Smooth muscle cell (in vitro differentiated cells): ENCODE results near the gene MEP1A. TPM values are rescaled to one million over a fixed set of nuclear protein-coding genes. Genes with fewer than 3 reads are reported as not detected.
"Not testable (repeated sequence)": the region's sequence is repeated elsewhere in the genome, so short reads cannot be mapped to it uniquely, and the experiment has no call there.

Source experiments
- DNase-seq: peaks from one replicate; lab custom pipeline; 2025; ENCODE audit not compliant: unreplicated experiment; lab: John Stamatoyannopoulos, UW
- H2AFZ ChIP-seq: fragments of 200-600 bp; sonication (generic); 2 replicates; pipeline ENCODE4 v1.6.0; 2016; ENCODE audit warnings: antibody characterized with exemption, low read depth, mild to moderate bottlenecking
- H3F3A ChIP-seq: fragments of 200-600 bp; sonication (generic); 2 replicates; pipeline ENCODE4 v1.6.0; 2017; ENCODE audit warnings: antibody characterized with exemption, low read depth
- H3K27ac ChIP-seq: fragments of 200-600 bp; sonication (generic); 2 replicates; pipeline ENCODE4 v1.5.1; 2016; ENCODE audit warnings: low read depth, mild to moderate bottlenecking
- H3K27me3 ChIP-seq: fragments of 200-600 bp; sonication (generic); 2 replicates; pipeline ENCODE4 v1.6.1; 2016; ENCODE audit warnings: low read depth, mild to moderate bottlenecking
- H3K36me3 ChIP-seq: fragments of 200-600 bp; sonication (generic); 2 replicates; pipeline ENCODE4 v1.5.1; 2016; ENCODE audit warnings: low read depth
- H3K4me1 ChIP-seq: fragments of 200-600 bp; sonication (generic); 2 replicates; pipeline ENCODE4 v1.5.1; 2016; ENCODE audit warnings: low read depth
- H3K4me2 ChIP-seq: fragments of 200-600 bp; sonication (generic); 2 replicates; pipeline ENCODE4 v1.6.0; 2016; ENCODE audit warnings: mild to moderate bottlenecking
- H3K4me3 ChIP-seq: fragments of 200-600 bp; sonication (generic); 2 replicates; pipeline ENCODE4 v1.5.1; 2016; ENCODE audit warnings: mild to moderate bottlenecking
- H3K79me2 ChIP-seq: fragments of 200-600 bp; sonication (generic); 2 replicates; pipeline ENCODE4 v1.6.0; 2016; ENCODE audit warnings: low read depth, mild to moderate bottlenecking
- H3K9ac ChIP-seq: fragments of 200-600 bp; sonication (generic); 2 replicates; pipeline ENCODE4 v1.6.0; 2016; ENCODE audit warnings: low read depth
- H3K9me3 ChIP-seq: fragments of 200-600 bp; sonication (generic); replicated peaks from 2 replicates; pipeline ENCODE4 v1.5.1; 2016; ENCODE audit warnings: low read depth
- H4K20me1 ChIP-seq: fragments of 200-600 bp; sonication (generic); 2 replicates; pipeline ENCODE4 v1.6.0; 2016; ENCODE audit warnings: low read depth
- CTCF ChIP-seq: fragments of 200-600 bp; sonication (generic); IDR thresholded peaks from 2 replicates; pipeline ENCODE4 v1.5.1; 2017; ENCODE audit warnings: borderline replicate concordance, mild to moderate bottlenecking, antibody characterized with exemption; ENCODE audit not compliant: insufficient read depth, poor library complexity, severe bottlenecking
- WGBS: methylation state at CpG from one replicate; pipeline ENCODE4 v1.1.7; 2016; ENCODE audit warnings: low lambda C conversion rate; 5-methylcytosine and 5-hydroxymethylcytosine counted together
- polyA plus RNA-seq: library from polyadenylated mRNA; unstranded; fragments of >200 nt; fragmentation: Nextera tagmentation; extraction: Ambion mirVana; gene quantifications from 2 replicates; pipeline ENCODE4 v1.2.1, GENCODE V29; 2016
- total RNA-seq: library from RNA; depleted of rRNA; stranded (reverse); fragments of >200 nt; gene quantifications from 2 replicates; pipeline ENCODE4 v1.2.3, GENCODE V29; 2014

MEP1A gene
- total and polyA plus RNA-seq, 2 experiments from 2014 or later, result not detected

DNA sequence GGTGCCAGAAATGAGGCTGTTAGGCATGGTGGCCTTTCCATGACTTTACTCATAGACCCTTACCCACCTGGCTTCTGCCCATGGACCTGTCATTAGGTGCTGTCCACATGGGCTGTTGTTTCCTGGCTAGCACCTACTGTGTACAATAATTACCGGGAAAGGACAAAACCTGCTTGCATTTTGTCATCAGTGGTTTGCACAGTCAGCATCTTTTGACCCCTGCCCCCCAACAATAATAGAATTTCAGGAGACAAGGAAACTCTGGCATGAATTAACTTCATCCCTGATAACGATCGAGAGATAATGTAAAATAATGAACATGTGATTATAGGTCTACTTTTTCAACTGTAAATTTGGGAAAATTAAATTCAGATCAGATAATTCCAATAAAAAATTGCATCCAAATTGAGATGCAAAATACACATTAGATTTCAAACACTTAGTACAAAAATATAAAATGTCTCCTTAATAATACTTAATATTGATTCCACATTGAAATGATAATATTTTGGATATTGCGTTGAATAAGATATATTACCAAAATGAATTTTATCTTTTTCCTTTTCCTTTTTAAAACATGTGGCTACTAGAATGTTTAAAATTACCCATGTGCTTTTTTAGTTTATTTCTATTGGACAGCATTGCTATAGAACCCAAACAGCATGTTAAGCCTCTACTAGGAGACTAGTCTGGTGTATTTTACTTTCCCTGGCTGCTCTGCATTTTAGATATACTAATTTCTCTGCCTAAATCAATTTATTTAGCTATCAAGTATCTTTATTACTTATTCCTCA lies 34.0 kb upstream of the MEP1A start:
- no peak overlapping the region for H2AFZ ChIP-seq
- H3K4me1 ChIP-seq, result no peaks in the 10 kb centered on the region
- TF ChIP-seq CTCF, result no peak
- no peak overlapping the region for H3K27ac ChIP-seq
- DNase-seq, result no peak
- H3K4me2 ChIP-seq, result no peak overlapping the region
- H3K79me2 ChIP-seq, result no peaks in the 10 kb centered on the region
- WGBS, result 94% methylated on average over 4 of the region's 4 CpGs
- no peak overlapping the region for H3K4me3 ChIP-seq
- no peak overlapping the region for H3K9ac ChIP-seq
- no peaks in the 10 kb centered on the region for H3K9me3 ChIP-seq
- H3F3A ChIP-seq, result no peaks in the 10 kb centered on the region
- no peaks in the 10 kb centered on the region for H3K36me3 ChIP-seq
- H3K27me3 ChIP-seq, result peaks cover 10% of the 10 kb centered on the region
- H4K20me1 ChIP-seq, result no peaks in the 10 kb centered on the region

GRCh38 chr6:46760925-46761324 lies 32.3 kb upstream of the MEP1A start:
- H2AFZ ChIP-seq, result no peak overlapping the region
- no peaks in the 10 kb centered on the region for H3K4me1 ChIP-seq
- H3K79me2 ChIP-seq, result no peaks in the 10 kb centered on the region
- no peak overlapping the region for H3K4me3 ChIP-seq
- DNase-seq, result no peak
- no peak overlapping the region for H3K27ac ChIP-seq
- no peaks in the 10 kb centered on the region for H3F3A ChIP-seq
- no peaks in the 10 kb centered on the region for H3K36me3 ChIP-seq
- no peak for TF ChIP-seq CTCF
- WGBS, result 76% methylated on average over 3 of the region's 3 CpGs
- H3K4me2 ChIP-seq, result no peak overlapping the region
- no peaks in the 10 kb centered on the region for H4K20me1 ChIP-seq
- H3K9me3 ChIP-seq, result no peaks in the 10 kb centered on the region
- peaks cover 8% of the 10 kb centered on the region for H3K27me3 ChIP-seq
- H3K9ac ChIP-seq, result no peak overlapping the region

- DNase-seq, result no peak
- Histone ChIP-seq H3K36me3 (no peaks in the 10 kb centered on the region), H2AFZ (no peak overlapping the region), H3K27me3 (peaks cover 8% of the 10 kb centered on the region), H3K79me2 (no peaks in the 10 kb centered on the region), H3K27ac (no peak overlapping the region), H3K4me1 (no peaks in the 10 kb centered on the region), H3K4me3 (no peak overlapping the region), H3K4me2 (no peak overlapping the region), H3F3A (no peaks in the 10 kb centered on the region), H3K9me3 (no peaks in the 10 kb centered on the region), H3K9ac (no peak overlapping the region), H4K20me1 (no peaks in the 10 kb centered on the region)
- WGBS, result 94% methylated on average over 2 of the region's 2 CpGs
- no peak for TF ChIP-seq CTCF
These were observed 29.7 kb upstream of the MEP1A start for GRCh38 chr6:46763466-46763865.

DNA sequence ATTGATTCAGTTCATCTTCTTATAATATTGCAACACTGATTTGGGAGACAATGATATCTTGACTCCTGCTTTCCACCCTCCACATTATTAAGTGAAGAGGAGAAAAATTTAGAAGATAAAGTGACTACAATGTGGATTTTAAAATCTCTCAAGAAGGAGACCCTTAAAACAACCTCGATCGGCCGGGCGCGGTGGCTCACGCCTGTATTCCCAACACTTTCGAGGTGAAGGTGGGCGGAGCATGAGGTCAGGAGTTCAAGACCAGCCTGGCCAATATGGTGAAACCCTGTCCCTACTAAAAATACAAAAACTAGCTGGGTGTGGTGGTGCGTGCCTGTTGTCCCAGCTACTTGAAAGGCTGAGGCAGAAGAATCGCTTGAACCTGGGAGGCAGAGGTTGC lies 28.9 kb upstream of the MEP1A start:
- H3K4me3 ChIP-seq, H3K79me2 ChIP-seq, DNase-seq, H4K20me1 ChIP-seq, H3K27me3 ChIP-seq, H3K36me3 ChIP-seq, H3K9ac ChIP-seq, H3K4me1 ChIP-seq, H3F3A ChIP-seq, H3K4me2 ChIP-seq, H3K27ac ChIP-seq, H3K9me3 ChIP-seq, H2AFZ ChIP-seq: not testable (repeated sequence)
- WGBS, result 96% methylated on average over 10 of the region's 10 CpGs
